SW480 (cell line): ENCODE results near the gene PRDX5.

Source experiments
- DNase-seq: peaks from one replicate; pipeline ENCODE4 v3.0.0-alpha.2; 2016; ENCODE audit warnings: low spot score

Gene PRDX5

DNA sequence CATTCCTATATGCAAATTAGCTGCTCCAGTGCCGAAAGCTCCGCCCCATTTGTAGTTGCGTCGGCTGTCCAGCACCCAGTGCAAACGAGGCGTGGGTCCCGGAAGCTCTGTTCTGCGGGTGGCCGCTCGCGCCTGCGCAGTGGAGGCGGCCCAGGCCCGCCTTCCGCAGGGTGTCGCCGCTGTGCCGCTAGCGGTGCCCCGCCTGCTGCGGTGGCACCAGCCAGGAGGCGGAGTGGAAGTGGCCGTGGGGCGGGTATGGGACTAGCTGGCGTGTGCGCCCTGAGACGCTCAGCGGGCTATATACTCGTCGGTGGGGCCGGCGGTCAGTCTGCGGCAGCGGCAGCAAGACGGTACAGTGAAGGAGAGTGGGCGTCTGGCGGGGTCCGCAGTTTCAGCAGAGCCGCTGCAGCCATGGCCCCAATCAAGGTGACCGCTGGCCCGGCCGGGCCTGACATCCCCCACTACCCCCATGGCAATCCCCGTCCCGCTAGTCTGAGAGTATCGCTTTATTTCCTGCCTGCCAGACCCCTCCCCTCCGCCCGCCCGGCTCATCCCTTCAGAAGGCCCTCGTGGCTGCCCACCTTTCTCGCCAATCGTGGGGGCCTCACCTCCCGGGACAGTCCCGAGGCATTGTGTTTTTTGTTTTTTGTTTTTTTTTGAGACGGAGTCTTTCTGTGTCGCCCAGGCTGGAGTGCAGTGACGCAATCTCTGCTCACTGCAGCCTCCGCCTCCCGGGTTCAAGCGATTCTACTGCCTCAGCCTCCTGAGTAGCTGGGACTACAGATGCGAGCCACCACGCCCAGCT is at the start of gene PRDX5:
Gene PRDX5 (plus strand): TSS at position 161 of the 805 bp plus-strand sequence. CDS start 95 bp downstream, at position 256.
- DNase-seq: peak; percentile 97

DNA sequence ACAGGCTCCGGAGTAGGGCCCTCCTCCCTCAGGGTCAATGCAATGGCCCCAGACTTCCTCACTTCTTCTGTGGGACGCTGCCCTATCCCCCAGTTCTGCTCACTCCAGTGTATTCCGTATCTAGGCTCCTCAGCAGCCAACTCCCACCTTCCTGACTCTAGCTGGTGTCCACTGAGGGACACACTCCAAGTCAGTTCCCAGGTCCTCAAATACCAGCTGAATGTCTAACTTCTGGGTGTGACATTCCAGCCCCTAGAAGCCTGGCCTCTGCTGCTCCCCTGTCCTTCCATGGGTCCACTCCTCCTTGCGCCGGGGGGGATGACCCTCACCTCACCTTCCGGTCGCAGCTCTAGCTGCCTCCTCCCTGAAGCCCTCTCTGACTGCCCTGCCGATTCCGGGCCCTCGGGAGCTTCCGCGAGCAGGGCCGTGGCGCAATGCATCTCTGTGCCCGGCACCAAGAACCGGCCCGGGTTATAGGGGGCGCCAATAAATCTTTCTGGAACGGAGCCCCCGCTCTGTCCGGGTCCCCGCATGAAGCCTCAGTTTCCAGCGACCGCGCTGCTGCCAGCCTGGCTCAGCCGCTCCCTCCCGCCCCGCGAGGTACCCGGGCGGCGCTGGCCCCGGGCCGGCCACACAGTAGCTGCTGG is 48.9 kb upstream of the PRDX5 start:
- DNase-seq: peak; percentile 78

GRCh38 chr11:64269540-64270220 is 48.2 kb upstream of the PRDX5 start:
- DNase-seq: peak; percentile 100

- no peak for DNase-seq
Measured at GRCh38 chr11:64275031-64275800, 42.7 kb upstream of the PRDX5 start.

DNA sequence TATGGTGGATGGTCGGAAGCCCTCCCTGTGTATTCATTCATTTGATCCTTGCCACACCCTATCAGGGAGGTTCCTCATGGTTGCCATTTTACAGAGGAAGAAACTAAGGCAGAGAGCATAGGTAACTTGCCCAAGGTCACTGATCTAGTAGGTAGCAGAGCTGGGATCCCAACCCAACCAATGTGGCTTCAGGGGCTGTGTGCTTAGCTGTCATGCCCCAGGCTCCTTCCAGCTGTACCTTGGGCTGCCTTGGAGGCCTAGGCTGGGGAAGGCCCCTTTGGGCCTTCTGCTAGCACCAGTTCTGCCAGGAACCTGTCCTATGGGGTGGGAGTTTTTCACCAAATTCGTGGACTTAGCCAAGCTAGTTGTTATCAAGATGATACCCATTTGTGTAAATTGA is 42.1 kb upstream of the PRDX5 start:
- no peak for DNase-seq

DNA sequence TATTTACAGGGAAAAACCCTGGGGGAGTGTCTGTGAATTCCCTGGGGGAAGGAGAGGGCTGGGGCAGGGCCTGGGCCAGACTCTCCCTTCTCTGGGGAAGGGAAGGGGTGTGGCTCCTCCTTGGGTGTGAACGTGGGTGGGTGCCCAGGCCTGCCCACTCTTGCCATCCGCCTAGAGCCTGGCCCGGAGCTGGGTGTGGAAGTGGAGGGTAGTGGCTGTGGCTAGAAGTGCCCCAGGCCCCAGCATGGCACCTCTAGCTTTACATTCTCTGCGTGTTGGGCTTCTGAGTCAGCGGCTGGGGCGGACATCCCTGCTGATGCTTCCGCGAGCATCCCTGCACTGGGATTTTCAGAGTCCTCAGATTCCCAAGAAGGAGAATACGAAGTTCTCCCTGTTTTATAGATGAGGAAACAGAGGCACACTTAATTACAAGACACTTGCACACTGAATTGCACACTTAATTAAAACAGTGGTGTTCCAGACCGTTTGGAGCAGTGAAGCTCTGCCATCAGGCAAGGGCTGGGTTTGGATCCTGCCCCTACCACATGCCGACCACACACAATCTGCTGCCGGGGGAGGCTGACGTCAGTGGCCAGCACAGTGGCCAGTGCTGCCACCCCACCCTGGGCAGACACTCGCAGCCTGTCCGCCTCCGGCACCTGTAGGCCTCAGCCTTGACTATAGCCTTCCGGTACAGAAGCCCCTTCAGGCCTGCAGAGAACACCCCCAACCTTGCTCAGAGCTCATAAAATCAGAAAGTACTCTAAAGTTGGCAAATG is 41.1 kb upstream of the PRDX5 start:
- peak; percentile 93 for DNase-seq

DNA sequence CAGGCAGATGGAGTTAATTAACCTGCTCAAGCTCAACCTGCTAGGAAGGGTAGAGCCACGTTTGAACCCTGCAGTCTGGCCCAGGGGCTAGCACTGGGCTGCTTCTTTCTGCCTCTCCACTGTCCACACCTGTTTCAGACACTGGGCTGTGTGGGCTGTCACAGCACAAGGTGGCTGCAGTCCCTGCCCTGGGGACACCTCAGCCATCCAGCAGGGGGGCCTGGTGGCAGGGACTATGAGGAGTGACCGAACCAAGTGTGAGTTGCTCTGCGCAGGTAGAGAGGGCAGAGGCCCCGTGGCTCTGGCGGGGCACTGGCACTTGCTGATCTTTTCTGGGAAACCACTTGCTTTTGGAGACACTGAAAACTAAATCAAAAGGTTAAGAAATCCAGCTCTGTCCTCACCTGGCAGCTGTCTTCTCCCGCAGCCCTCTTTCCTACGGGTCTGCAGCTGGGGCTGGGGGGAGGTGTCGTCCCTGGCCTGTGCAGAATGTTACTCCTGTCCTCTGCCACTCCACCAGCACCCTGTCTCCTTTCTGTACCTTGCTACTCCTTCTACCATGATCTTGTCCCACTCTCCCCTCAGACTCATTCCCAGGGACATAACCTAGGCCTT is 39.2 kb upstream of the PRDX5 start:
- no peak for DNase-seq

GRCh38 chr11:64281957-64282770 is 35.8 kb upstream of the PRDX5 start:
- no peak for DNase-seq

DNA sequence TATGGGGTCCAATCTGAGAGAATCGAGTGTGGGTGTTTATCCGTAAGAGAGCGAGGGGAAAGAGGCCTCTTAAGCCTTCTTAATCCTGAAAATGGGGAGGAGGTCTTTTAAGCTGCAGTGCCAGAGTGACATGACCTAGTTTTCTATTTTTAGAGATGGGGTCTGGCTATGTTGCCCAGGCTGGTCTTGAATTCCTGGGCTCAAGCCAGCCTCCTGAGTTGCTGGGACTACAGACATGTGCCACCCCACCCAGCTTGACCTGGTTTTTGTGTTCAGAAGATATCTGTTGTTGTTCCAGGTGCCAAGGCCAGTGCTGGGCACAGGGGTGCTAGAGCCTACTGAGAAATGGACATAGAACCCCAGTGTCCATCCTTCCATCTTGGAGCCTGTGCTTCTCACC is 34.8 kb upstream of the PRDX5 start:
- DNase-seq: no peak

DNA sequence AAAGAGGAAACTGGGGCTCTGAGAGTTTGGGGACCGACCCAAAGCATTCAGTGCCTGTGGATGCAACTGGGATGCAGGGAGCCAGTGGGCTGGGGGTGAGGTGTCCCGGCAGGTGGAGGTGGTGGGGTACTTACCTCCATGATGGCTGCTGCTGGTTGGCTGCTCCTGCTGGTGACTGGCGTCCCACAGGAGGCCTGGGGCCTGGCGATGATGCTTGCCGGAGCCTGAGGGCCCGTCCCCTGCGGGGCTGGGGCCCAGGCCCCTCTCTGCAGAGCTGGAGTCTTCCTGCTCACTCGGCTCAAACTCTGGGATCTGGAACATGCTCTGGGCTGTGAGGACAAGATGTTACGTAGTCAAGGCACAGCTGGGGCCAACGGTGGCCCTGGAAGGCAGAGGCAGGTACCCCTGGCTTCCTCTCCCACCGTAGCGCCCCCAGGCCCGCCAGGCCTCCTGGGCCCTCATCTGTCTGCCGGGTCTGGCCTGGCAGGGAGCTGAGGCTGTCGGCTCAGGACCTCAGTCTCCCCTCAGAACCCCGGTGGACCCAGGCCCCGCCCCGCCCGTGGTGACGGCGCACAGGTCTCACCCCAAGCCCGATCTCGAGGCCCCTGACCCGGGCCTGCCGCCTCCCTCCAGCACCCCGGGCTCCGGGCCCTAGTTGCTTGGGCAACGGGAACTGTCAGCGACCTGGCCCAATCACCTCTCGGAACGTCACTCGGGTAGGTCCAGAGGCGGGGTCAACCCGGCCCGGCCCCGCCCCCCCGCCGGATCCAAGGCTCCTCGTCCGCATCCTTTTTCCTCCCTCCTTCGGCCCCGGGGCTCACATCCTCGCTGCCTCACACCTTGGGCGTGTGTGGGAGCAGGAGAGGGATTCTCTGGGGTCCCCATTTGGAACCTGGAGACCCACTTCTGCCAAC is 33.6 kb upstream of the PRDX5 start, which contains the start of gene BAD:
Gene BAD (minus strand): TSS at position 618 of the 914 bp plus-strand sequence. CDS start 297 bp downstream, at position 321.
- DNase-seq: peak; percentile 89

DNA sequence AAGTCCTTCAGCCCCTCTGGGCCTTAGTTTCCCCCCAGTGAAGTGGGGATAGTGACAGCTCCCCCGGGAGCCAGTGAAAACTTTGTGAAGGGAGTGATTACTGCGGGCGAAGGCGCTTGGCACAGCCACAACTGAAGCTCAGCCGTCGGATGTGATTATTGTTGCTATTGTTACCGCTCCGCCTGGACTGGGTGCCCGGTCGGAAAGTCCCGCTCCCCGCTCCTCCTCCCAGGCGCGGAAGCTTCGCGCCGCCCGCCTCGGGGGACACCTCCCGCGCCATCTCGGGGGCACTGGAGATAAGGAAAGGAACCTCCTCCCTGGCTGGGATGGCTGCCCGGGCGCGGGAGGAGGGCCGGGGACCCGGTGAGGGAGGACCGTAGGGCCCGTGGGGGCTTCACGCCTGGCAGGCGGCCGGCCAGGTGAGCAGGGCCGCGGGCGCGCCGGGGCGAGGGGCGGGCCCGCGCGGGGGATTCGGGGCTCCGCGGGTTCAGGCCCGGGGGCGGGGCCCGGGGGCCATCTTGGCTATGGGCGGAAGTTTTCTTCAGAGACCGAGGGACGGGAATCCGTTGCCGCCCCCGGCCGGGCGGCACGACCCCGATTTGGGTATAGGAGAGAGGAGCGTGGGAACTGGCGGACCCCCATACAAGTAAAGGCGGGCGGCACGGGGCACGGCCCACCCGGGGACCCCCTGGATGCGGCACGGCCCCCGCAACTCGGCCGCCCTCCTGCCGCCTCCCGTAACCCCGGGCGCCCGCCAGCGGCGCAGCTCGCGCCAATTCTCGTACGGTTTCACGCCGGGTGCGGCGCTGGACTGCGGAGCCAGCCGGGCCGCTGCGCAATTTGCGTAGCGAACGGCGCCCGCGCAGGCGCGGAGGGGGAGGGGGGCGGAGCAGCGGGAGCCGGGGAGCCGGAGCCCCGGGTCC is 32.7 kb upstream of the PRDX5 start, which contains the start of gene GPR137:
Gene GPR137 (plus strand): TSS at position 887 of the 923 bp plus-strand sequence. CDS start 677 bp downstream, outside the sequence.
- peak; percentile 63 for DNase-seq

DNA sequence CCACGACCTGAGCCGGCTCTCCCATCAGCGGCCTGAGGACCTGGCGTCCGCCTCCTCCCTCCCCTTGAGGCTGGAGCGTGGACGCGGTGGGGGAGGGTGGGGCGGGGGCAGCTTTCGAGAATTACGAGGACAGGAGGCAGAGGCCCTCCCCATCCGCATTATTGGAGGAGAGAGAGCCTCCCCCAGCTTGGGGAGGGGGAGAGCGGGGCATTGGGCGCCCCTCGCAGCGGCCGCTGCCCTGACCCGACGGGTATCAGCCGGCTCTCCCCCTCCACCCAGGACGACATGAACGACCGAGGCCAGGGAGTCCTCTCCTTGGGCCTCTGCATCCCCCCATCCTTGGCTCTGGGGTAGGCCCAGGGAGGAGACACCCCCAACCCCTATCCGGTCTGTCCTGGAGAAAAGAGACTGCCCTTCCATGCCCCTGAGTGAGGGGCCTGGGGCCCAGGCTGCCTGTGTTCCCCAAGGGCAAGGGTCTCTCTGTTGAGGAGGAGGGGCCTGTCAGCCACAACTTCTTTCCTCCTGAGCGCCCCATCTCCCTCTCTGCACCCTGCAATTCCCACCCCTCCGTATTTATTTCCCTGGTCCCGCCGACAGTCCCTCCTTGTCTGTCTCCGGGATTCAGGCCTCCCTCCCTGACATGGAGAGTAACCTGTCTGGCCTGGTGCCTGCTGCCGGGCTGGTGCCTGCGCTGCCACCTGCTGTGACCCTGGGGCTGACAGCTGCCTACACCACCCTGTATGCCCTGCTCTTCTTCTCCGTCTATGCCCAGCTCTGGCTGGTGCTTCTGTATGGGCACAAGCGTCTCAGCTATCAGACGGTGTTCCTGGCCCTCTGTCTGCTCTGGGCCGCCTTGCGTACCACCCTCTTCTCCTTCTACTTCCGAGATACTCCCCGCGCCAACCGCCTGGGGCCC is 31.8 kb upstream of the PRDX5 start:
- DNase-seq: peak; percentile 77

GRCh38 chr11:64286801-64287159 is 31.1 kb upstream of the PRDX5 start:
- DNase-seq: no peak

GRCh38 chr11:64287676-64288352 is 30.1 kb upstream of the PRDX5 start:
- DNase-seq: no peak

- DNase-seq: no peak
Measured at GRCh38 chr11:64288353-64288750, 29.6 kb upstream of the PRDX5 start.

DNA sequence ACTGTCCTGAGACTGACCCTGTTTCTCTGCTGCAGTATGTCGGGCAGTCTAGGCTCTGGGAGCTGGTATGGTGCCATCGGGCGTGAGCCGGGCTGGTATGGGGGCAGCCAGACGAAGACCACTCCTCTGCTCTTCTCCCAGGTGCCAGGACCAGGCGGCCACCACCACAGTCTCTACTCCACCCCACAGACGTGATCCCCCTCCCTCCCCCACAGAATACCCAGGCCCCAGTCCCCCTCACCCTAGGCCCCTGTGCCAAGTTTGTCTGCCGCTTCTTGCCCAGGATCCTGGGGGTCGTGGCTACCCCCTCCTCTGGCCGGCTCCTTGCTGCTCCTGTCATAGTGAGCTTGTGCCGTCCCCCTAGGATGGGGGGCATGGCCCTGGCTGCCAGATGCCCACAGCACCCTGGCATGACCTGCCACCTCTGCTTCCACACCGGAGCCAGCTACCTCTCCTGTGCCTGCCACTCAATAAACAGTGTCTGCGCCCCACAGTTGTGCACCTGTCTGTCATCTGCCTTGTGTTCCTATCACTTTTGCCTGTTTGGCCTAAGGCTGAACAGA is 28.8 kb upstream of the PRDX5 start:
- DNase-seq: no peak
